Left ventricle myocardium inferior (tissue), 1 donor: ENCODE measurements around the gene DNAI2. TPM values are rescaled to one million over a fixed set of nuclear protein-coding genes. Genes with fewer than 3 reads are reported as not detected.
"Not testable (repeated sequence)": the region's sequence is repeated elsewhere in the genome, so short reads cannot be mapped to it uniquely, and the experiment has no call there.

Experiments used
- DNase-seq: peaks from one replicate; pipeline ENCODE4 v3.0.0-alpha.2; 2020
- H3K27ac ChIP-seq: fragments of 200-600 bp; replicated peaks from 2 replicates; pipeline ENCODE4 v1.8.0; 2021
- H3K27me3 ChIP-seq: fragments of 200-600 bp; 2 replicates; pipeline ENCODE4 v1.8.0; 2021; ENCODE audit warnings: low read depth
- H3K36me3 ChIP-seq: fragments of 200-600 bp; 2 replicates; pipeline ENCODE4 v1.8.0; 2021
- H3K4me1 ChIP-seq: fragments of 200-600 bp; 2 replicates; pipeline ENCODE4 v1.8.0; 2021
- H3K4me3 ChIP-seq: fragments of 200-600 bp; 2 replicates; pipeline ENCODE4 v1.8.0; 2021; ENCODE audit warnings: mild to moderate bottlenecking, moderate library complexity
- H3K9me3 ChIP-seq: fragments of 200-600 bp; replicated peaks from 2 replicates; pipeline ENCODE4 v1.8.0; 2021
- intact Hi-C: fragments of 100-400 bp; cut with micrococcal nuclease; formaldehyde crosslinking; loops from one replicate; pipeline ENCODE4 v1.11.0; 2022
- total RNA-seq: library from RNA; stranded (reverse); fragmentation: NEBNext Ultra II Directional; extraction: Animal tissue kit (Norgen Biotek cat#: 25700); gene quantifications from one replicate; pipeline ENCODE4 v1.2.1, GENCODE V29; 2021
- TF ChIP-seq, protein P1 (sequence below): fragments of 200-600 bp; IDR thresholded peaks from 2 replicates; pipeline ENCODE4 v1.8.0; 2021; ENCODE audit warnings: antibody characterized with exemption, mild to moderate bottlenecking, borderline replicate concordance
- donor health status: DM: no; HTN: yes; CAD: no; lungs with severe emphysema.

Gene DNAI2
- total RNA-seq, 1 donor from 2014 or later, result not detected

DNA sequence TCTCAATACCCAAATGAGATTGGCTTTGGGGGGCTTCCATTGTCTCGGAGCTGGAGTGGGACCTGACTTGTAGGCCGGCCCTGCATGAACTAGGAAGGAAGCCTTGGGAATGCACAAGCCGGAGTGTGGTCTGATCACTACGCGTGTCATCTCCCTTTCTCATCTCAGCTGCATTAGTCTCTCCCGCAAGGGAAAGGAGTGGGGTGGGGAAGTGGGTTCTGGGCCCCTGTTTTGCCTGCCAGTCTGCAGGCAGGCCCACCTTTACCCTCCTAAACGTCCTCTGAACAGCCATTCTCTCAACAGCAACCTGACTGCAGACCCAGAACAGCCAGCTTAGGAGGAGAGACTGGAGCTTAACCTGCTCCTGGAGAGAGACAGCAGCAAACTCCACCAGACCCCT is 11.4 kb upstream of the DNAI2 start:
- DNase-seq, result no peak
- H3K4me3 ChIP-seq, result no peak overlapping the region
- H3K27ac ChIP-seq, result no peak overlapping the region
- TF ChIP-seq, protein P1, sequence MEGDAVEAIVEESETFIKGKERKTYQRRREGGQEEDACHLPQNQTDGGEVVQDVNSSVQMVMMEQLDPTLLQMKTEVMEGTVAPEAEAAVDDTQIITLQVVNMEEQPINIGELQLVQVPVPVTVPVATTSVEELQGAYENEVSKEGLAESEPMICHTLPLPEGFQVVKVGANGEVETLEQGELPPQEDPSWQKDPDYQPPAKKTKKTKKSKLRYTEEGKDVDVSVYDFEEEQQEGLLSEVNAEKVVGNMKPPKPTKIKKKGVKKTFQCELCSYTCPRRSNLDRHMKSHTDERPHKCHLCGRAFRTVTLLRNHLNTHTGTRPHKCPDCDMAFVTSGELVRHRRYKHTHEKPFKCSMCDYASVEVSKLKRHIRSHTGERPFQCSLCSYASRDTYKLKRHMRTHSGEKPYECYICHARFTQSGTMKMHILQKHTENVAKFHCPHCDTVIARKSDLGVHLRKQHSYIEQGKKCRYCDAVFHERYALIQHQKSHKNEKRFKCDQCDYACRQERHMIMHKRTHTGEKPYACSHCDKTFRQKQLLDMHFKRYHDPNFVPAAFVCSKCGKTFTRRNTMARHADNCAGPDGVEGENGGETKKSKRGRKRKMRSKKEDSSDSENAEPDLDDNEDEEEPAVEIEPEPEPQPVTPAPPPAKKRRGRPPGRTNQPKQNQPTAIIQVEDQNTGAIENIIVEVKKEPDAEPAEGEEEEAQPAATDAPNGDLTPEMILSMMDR, result no peak
- H3K9me3 ChIP-seq, result no peaks in the 10 kb centered on the region
- H3K4me1 ChIP-seq, result no peaks in the 10 kb centered on the region
- no peaks in the 10 kb centered on the region for H3K36me3 ChIP-seq
- intact Hi-C loops, result no loop called here
- no peaks in the 10 kb centered on the region for H3K27me3 ChIP-seq

DNA sequence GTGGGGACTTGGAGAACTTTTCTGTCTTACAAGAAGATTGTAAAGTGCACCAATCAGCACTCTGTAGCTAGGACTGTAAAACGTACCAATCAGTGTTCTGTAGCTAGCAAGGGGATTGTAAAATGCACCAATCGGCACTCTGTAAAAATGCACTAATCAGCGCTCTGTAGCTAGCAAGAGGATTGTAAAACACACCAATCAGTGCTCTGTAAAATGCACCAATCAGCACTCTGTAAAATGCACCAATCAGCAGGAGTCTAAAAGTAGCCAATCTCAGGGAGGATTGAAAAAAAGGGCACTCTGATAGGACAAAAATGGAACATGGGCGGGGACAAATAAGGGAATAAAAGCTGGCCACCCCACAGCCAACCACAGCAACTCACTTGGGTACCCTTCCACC is 7.0 kb upstream of the DNAI2 start:
- intact Hi-C loops, H3K36me3 ChIP-seq, H3K4me1 ChIP-seq, H3K27ac ChIP-seq, DNase-seq, H3K27me3 ChIP-seq, H3K9me3 ChIP-seq, H3K4me3 ChIP-seq: not testable (repeated sequence)

DNA sequence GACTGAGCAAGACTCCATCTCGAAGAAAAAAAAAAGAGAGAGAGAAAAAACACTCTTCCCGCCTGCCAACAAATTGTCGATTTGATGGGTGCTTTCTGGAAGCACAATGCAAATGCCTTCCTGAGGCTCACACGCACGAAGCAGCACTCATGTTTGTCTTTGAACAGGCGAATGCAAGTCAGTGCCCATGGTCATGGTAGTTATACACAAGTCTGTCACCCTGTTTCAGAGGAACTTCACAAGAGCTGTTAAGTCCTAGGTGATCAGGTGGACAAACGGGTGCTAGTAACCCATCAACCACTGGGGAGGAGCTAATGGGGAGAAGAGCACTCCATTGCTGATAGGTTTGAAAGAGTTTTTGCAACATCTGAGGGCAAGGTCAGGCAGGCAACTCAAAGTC is 6.5 kb upstream of the DNAI2 start:
- Histone ChIP-seq H3K4me3 (no peak overlapping the region), H3K27me3 (peaks cover 3% of the 10 kb centered on the region), H3K9me3 (no peaks in the 10 kb centered on the region), H3K36me3 (no peaks in the 10 kb centered on the region), H3K4me1 (peaks cover 13% of the 10 kb centered on the region), H3K27ac (no peak overlapping the region)
- intact Hi-C loops, result no loop called here
- TF ChIP-seq, protein P1, result no peak
- no peak for DNase-seq

DNA sequence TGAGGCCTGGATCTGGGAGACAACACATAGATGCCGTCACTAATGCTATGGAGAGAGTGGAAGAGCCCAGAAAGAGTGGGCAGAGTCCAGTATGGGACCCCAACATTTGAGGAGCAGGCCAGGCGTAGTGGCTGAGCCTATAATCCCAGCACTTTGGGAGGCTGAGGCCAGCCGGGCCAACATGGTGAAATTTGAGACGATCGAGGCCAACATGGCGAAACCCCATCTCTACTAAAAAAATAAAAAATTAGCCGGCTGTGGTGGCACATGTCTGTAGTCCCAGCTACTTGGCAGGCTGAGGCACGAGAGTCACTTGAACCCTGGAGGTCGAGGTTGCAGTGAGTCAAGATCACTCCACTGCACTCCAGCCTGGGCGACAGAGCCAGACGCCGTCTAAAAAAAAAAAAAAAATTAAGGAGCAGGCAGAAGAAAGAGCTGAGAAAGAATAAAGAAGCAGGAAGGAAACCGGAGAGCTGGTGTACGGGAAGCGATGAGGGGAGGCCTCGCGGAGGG is 6.0 kb upstream of the DNAI2 start:
- no peak overlapping the region for H3K27ac ChIP-seq
- intact Hi-C loops, result no loop called here
- no peak for DNase-seq
- H3K4me1 ChIP-seq, result peaks cover 18% of the 10 kb centered on the region
- H3K27me3 ChIP-seq, result peaks cover 3% of the 10 kb centered on the region
- H3K9me3 ChIP-seq, result no peaks in the 10 kb centered on the region
- TF ChIP-seq, protein P1, result no peak
- H3K36me3 ChIP-seq, result no peaks in the 10 kb centered on the region
- H3K4me3 ChIP-seq, result no peak overlapping the region

DNA sequence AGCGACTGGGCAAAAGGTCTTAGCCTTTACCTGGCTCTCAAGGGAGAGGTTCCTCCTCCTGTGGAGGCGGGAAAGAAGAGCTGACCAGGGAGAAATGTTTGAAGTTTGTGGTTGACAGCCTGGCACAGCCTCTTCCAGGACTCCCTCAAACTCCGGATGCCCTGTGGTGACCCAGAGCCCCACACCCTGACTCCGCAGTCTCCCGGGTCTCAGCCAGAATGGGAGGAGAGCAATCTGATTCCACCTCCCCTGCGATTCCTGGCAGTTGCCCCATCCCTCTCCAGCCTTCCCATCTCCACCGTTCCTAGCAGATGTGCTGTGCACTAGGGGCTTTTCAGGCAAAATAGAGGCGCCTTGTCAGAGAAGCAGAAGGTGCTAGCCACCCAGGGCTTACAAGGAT is 5.5 kb upstream of the DNAI2 start:
- no peaks in the 10 kb centered on the region for H3K36me3 ChIP-seq
- intact Hi-C loops, result no loop called here
- TF ChIP-seq, protein P1, result no peak
- peaks cover 21% of the 10 kb centered on the region for H3K4me1 ChIP-seq
- peaks cover 4% of the 10 kb centered on the region for H3K27me3 ChIP-seq
- no peaks in the 10 kb centered on the region for H3K9me3 ChIP-seq
- no peak for DNase-seq
- no peak overlapping the region for H3K4me3 ChIP-seq
- H3K27ac ChIP-seq, result no peak overlapping the region

DNA sequence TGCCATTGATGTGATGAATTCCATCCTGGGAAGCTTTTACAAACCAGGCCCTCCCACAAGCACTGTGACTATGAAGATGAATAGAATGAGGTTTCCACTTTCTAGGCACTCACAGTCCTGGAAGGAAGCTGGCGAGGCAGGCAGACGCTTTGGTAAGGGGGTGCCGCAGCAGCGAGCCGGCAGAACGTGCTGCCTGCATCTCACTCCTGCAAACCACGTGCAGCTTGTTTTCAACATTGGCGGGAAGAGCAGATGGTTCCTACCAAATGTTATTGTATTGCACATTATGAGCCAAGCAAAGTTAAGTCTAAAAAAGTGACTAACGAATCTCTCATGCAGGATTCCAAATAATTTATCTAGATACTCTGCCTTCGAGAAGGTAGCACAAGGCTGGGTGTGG is 3.7 kb upstream of the DNAI2 start:
- Histone ChIP-seq H3K4me1 (peaks cover 36% of the 10 kb centered on the region), H3K9me3 (no peaks in the 10 kb centered on the region), H3K27me3 (peaks cover 21% of the 10 kb centered on the region), H3K27ac (no peak overlapping the region), H3K36me3 (no peaks in the 10 kb centered on the region), H3K4me3 (no peak overlapping the region)
- TF ChIP-seq, protein P1, result no peak
- DNase-seq, result no peak
- intact Hi-C loops, result no loop called here
